MV-4-11 (cell line): ENCODE results near the gene CCDC177.
"Not testable (repeated sequence)": the region's sequence is repeated elsewhere in the genome, so short reads cannot be mapped to it uniquely, and the experiment has no call there.

Source experiments
- DNase-seq: peaks from one replicate; lab custom pipeline; 2025; lab: John Stamatoyannopoulos, UW

The CCDC177 gene

DNA sequence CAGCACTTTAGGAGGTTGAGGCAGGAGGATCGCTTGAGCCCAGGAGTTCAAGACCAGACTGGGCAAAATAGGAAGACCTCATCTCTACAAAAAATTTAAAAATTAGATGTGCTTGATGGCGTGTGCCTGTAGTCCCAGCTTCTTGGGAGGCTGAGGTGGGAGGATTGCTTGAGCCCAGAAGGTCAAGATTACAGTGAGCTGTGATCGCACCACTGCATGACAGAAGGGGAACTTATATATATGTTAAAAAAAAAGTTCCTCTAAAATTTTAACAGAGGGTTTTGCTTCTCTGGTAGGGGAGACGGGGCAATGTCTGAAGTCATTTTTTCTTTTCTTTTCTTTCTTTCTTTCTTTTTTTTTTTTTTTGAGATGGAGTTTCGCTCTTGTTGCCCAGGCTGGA is 24.8 kb upstream of the CCDC177 start:
- DNase-seq: not testable (repeated sequence)

DNA sequence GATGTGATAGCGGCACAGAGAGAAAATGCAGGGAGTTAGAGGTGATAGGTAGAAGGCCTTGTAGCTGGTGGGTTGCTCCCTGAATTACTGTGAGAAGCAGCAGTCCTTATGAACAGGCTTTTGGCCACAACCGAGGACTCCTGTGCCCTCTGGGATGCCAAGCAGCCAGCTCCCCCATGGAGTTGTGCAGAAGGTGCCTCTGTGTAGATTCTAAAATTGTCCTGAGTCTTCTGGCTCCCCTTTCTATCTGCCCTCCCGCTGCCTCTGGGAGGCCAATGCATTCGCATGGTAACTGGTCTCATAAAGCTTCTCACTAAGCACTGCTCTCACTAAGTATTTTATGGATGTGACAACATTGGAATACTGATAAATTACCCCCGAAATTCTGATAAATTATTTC is 20.7 kb upstream of the CCDC177 start:
- no peak for DNase-seq

DNA sequence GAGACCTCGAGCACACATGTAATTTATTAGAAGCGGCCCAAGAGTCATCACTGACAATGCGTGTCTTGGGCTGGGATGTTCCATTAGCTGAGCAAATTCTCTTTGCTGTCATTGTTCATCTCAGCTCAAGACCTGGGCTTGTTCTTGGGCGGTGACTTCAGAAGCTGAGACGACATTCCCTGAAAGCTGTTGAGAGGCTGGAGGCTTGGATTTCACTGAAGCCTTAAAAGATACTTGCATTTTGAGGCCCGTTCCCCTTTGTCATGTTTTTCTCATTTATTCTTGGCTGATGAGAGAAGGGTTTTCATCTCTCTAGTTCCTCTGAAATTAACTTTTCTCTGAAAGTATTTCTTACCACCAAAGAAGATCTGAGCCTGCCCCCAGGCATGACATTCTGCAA is 20.2 kb upstream of the CCDC177 start:
- no peak for DNase-seq

- no peak for DNase-seq
Observed at GRCh38 chr14:69593018-69593677, 18.5 kb upstream of the CCDC177 start.

- no peak for DNase-seq
Observed at GRCh38 chr14:69591317-69591716, 16.6 kb upstream of the CCDC177 start.

DNA sequence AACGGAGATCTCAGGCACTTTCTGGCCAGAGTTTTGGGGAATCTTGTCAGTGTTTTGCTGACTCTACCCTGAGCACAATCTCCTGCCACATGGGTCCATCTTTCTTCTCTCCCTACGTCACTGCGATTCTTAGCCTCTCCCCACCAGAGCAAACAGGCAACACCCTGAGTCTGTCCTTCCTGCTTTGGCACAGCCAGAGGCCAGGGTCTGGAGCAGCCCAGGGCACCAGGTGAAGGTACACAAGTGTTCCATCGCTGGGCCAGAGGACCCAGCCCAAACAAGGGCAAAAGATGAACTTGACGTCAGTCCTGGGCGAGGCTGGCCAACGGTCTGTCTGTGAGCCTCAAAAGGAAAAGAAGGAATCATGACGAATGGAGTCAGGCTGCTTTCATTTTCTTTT is 12.7 kb upstream of the CCDC177 start:
- DNase-seq: no peak

- DNase-seq: no peak
Observed at GRCh38 chr14:69586404-69586803, 11.7 kb upstream of the CCDC177 start.

DNA sequence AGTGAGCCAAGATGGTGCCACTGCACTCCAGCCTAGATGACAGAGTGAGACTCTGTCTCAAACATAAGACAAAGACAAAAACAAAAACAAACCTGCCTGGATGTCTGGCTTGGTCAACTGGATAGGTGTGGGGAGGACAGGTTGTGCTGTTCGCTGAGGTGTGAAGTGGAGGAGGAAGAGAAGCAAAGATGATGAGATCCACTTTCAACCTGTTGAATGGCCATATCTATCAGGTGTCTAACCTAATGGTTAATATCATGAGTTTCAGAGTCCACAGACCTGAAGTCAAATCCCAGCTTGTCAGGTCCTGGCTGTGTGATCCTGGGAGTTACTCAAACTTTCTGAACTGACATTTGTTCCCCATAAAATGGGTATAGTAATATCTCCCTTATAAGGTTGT is 9.7 kb upstream of the CCDC177 start:
- no peak for DNase-seq

GRCh38 chr14:69582829-69583228 is 8.2 kb upstream of the CCDC177 start:
- DNase-seq: no peak

GRCh38 chr14:69582212-69582611 is 7.5 kb upstream of the CCDC177 start:
- DNase-seq: no peak

DNA sequence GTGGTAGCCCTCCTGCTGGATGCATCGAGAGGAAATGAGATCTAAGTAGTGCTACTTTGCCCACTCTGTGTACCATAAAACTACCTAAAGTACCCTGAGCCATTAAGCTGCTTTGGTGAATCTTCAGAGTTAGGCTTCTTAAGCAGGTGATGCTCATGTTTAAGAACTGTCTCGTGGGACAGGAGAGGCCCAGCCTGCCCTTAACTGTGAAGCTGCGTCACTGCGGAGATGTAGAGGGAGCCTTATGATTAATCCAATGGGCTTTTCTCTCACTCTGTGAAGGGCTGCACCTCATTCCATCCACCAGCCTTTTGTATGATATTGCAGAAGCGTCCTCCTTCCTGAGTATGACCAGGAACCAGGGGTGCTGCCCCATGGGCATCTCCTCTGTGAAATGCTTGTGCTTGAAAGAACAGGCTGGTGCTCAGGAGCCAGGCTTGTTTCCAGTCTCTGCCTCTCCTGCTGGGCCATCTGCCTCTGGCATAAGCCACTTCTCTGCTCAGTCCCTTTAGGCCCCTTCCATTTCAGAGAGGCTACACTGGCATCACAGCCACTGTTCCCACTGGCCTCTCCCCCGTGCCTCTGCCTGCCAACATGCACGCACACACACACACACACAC is 6.8 kb upstream of the CCDC177 start:
- DNase-seq: no peak

GRCh38 chr14:69580009-69580577 is 5.4 kb upstream of the CCDC177 start:
- peak; percentile 72 for DNase-seq

- DNase-seq: no peak
Observed at GRCh38 chr14:69579476-69579875, 4.8 kb upstream of the CCDC177 start.

DNA sequence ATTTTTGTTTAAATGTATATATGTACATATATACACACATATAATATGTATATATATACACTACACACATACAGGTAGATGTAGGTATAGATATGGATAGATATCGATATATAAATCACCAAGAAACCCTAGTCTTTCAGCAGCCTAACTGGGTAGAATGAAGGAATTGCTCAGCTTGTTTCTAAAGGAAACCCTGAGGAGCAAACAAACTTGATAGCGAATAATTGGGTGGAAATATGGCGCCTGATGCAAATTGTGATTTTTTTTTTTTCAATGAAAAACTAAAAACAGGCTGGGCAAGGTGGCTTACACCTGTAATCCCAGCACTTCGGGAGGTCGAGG is 254 bp upstream of the CCDC177 start:
- DNase-seq: no peak

- DNase-seq: no peak
Observed at GRCh38 chr14:69573831-69574262, 824 bp downstream of the CCDC177 start.

GRCh38 chr14:69573205-69573830 is 1.4 kb downstream of the CCDC177 start:
- no peak for DNase-seq

- DNase-seq: no peak
Observed at GRCh38 chr14:69572841-69573135, 1.9 kb downstream of the CCDC177 start.

DNA sequence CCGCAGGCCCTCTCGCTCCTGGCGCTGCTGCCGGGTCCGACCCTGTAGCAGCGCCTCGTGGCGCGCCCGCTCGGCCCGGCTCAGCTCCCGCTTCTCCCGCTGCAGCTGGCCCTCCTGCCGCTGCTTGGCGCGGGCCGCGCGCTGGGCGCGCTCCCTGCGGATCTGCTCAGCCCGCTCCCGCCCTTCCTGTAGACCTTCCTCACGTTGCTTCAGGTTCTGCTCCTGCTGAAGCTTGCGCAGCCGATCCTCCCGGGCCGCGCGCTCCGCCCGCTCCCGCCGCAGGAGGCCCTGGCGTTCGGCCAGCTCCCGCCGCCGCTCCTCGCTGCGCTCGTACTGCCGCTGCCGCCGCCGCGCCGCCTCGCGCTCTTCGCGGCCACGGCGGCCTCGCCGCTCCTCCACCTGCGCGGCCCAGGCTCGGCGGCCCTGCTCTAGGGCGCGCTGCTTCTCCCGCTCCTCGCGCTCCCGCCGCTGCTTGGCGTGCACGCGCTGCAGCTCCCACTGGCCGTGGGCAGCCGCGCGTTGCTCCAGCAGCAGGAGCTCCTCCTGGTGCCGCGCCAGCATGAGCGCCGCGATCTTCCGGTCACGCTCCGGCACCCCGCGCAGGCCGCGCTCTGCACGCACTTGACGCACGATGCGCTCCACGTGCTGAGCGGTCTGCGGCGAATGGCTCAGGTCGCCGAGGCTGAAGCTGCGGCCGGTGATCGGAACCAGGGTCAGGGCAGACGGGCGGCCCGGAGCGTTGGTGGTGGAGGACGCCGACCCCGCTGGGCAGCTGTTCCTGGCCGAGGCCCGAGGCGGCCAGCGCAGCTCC is 2.4 kb downstream of the CCDC177 start:
- DNase-seq: no peak

GRCh38 chr14:69571449-69572029 is 3.1 kb downstream of the CCDC177 start:
- DNase-seq: no peak

DNA sequence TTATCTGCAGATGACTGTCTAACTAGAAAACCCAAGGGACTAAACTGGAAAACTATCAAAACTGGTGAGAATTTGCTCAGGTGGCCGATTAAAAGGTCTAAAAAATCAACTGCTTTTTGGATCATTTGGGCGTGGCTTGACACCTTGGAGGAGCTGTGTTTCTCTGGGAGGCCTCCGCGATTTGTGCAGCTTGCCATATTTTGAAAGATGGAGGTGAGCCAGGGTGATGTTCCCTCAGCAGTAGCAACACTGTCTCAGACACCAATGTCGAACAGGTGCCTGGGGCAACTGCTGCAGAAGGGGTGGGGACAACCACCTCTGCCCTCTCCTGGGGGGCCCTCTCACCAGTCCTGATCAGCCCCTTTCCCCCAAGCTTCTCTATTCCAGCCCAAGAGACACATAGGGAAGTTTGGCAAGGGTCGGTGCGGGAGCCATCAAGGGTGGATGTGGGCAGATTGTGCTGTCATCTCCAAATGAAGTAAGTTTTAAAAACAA is 3.8 kb downstream of the CCDC177 start:
- DNase-seq: no peak

GRCh38 chr14:69569859-69570258 is 4.8 kb downstream of the CCDC177 start:
- DNase-seq: no peak

GRCh38 chr14:69567563-69567962 is 7.1 kb downstream of the CCDC177 start:
- DNase-seq: no peak
